ENCODE data around the gene SPRYD3.

- TF ChIP-seq CTCF (IDR thresholded peaks at IDR 0.05) = no peak
- TF ChIP-seq POLR2A (IDR thresholded peaks at IDR 0.05) = no peak
Measured at GRCh38 chr12:53064613-53065436, 14.4 kb downstream of the SPRYD3 start.
